NOMO-1 treated with DMSO at 0.1 percent for 48 hours (cell line): Measurements from ENCODE around the gene ANO3.

ENCODE experiments used
- DNase-seq: peaks from one replicate; lab custom pipeline; 2025; ENCODE audit not compliant: unreplicated experiment; lab: John Stamatoyannopoulos, UW

ANO3 gene

DNA sequence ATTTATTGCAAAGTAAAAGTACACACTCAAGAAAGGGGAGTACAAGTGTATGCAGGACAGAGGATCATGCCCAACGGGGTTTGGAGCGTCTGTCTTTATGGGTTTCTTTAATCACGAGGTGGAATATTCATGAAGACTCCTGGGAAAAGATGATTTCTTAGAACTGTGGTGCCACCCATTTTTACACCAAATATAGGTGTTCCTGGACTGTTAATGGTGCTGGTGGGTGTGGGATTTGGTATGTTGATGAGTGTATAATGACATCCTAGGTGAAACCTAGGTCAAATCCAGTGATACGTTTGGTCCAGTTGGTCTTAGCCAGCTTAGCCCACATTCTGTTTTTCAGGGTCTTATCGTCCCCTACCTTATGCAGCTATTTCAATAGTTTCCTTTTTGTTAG lies 21.1 kb downstream of the ANO3 start:
- no peak for DNase-seq

- DNase-seq, result no peak
These were observed 27.1 kb downstream of the ANO3 start for GRCh38 chr11:26359055-26359454.

GRCh38 chr11:26365284-26365683 lies 33.4 kb downstream of the ANO3 start:
- no peak for DNase-seq

DNA sequence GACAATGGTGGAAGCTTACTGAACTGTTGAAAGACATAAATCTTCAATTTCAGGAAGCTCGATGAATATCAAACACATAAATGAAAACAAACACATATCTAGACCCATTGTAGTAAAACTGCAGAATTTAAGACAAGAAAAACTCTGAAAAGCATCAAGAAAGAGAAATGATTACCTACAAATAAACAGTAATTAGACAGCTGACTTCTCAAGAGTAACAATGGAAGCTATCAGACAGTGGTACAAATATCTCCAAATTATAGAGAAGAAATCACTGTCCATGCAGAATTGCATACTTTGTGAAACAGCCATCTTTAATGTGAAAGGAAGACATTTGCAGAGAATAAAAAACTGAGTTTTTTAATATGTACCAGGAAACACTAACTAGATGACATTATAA lies 45.7 kb downstream of the ANO3 start:
- DNase-seq, result no peak

DNA sequence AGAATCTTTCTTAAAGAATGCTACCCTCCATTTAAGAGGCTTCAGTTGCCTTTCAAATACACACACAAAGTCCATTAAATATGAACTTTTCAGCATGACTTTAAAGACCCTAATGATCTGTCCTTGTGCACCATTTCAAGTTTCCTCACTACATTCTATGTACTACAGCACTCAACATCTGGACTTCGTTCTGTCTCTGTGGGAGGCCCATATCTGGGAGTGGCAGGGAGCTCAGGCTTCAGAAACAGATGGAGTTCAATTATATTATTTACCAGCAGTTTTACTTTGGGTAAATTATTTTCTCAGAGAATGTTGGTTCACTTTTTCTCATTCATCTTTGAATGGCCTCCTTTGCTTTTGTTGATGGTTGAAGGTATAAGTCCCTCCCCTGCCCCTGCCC lies 67.4 kb downstream of the ANO3 start:
- no peak for DNase-seq

DNA sequence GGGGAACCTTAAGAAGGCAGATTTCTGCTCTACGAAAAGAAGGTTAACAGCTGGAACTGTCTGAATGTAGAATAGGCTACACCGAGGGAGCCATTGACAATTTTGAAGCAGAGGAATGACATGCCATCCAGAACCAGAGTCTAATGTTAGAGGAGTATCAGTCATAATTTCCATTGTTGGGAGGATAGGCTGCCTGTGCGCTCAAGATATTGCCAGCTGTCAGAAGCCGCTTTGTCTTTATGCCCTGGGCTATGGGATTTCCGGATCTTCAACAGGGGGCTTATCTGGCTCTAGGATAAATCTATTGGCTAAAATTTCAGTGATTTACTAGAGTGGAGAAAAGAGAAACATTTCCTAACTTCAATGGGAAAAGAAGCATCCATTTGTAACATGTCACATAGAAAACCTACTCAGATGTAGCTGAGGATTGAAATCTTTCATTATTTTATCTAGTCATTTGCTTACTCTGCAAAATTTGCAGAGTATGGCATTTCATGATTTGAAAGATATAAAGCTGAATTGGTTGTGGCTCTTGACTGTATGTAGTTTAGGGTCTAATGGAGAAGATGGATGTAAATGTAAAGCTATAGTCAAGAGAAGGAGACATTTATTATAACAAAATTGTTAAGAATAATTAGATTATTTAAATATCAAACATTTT lies 78.9 kb downstream of the ANO3 start:
- DNase-seq, result no peak

- no peak for DNase-seq
These were observed 81.0 kb downstream of the ANO3 start for GRCh38 chr11:26412955-26413354.

DNA sequence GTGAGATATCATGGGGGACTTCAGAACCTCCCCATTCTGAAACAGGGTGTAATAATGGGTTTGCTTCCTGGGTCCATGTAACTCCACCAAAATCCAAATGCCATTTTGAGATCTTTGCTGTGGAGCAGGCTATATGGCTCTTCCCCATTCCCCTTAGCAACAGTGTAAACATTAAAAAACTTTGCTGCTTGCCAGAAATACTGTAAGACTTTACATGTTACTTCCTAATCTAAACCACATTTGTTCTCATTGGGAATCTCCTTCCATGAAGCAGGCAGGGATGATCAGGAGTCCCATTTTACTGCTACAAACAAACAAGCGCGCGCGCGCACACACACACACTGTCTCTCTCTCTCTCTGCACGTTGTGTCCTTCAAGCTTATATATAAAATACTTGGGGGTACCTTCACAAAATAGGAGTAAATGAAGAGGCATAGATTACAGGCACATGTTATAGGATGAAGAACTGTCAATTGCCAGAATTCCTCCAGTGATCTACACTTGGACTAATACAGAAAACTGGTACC lies 86.5 kb downstream of the ANO3 start:
- DNase-seq, result no peak

DNA sequence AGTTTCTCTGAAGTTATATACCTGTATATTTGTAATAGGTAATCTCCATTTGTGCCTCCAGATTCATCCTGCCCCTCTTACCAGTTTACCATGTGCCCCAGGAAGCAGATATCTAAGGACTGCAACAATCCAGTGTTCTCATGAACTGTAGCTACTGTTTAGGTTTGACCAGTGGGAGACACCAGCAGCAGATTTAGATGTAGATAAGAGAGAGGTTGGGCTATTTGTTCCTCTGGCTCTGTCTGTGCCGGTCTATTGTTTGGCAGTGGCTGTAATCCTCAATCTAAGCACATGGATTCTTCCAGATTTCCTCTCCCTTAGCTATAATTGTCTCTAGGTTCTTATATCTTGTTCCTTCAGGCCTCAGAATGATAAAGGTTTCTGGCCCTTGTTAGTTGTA lies 88.4 kb downstream of the ANO3 start:
- no peak for DNase-seq

DNA sequence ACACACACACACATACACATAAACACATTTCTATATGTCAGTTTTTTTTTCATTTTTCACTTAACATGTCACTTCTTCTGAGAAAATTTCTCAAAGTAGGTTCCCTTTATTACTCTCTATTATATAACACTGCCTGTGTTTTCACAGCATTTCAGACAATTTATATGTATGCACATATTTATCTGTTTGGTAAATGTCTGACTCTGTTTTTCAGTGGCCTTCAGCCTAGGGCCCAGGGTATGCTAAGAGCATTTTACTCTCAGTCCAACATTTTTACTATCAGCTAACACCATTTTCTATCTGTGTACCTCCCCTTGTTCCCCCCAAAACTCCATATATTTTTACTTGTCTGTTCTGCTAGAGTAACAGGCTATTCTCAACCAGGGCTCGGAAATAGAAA lies 92.3 kb downstream of the ANO3 start:
- peak; percentile 48 for DNase-seq

DNA sequence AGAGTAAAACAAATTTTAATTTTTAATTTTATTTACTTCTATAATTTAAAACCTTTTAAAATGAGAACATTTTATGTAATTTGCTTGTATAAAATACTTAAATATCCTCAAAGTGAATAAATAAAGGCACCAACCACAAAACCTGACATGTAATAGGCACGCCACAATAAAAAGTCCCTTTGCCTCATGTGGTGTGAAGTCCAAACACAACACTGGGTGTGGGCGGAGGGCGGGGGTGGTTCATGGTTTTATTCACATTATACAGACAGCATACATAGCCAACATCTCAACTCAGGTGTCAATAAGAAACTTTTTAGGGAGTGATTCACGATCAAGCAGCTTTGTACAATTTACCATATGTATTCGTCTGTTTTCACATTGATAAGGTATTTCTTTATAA lies 107.9 kb downstream of the ANO3 start:
- DNase-seq, result no peak

DNA sequence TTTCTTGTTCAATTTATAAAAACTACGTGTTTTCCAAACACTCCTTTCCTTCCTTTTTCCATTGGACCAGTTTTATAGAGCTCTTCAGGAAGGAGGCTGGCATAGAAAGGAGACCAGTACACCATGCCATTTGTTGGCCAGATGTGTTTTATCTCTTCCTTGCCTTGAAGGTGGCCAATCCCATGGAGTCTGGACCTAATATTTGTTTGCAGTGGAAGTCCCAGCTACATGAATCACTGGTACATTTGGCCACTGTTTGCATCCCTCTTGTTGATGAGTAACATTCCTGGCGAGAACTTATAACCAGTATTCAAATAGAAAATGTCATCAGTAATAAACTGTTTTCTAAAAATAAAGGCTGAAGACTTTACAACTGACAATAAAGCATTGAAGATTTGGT lies 110.2 kb downstream of the ANO3 start:
- DNase-seq, result no peak

- no peak for DNase-seq
These were observed 111.7 kb downstream of the ANO3 start for GRCh38 chr11:26443617-26444016.

DNA sequence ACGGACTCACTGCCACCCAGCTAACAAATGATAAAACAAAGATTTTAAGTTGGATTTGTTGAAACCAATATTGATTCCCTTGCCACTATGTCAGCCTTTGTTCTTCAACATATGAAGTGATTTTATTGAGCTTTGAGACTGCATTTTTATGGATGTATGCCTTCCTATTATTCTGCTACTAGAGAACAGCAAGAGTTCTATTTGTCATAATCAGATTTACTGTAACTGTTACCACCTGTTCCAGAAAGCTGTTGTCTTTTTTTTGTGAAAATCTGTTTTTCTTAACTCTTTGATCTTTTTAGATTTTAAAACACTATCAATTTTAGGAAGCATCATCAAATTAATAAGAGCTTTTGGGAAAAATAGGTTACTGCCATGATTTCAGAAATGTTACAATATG lies 125.7 kb downstream of the ANO3 start:
- no peak for DNase-seq

- no peak for DNase-seq
These were observed 133.3 kb downstream of the ANO3 start for GRCh38 chr11:26465274-26465673.

- no peak for DNase-seq
These were observed 135.6 kb downstream of the ANO3 start for GRCh38 chr11:26467506-26467905.

DNA sequence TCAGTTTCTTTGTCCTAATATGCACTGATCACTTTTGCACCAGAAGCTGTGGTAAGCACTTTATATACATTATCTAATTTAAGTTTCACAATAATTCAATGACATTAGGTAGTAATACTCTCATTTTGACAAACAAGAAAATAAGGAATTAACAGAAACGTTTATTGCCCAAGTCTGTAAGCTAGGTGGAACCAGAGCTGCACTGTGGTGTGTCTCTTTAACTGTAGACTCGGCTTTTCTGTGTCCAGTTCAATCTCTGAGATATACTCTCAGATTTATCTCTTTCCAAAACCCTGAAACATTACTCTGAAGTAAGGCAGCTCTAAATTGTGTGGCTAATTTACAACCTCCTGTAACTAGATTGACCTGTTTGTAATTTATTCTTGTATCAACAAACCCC lies 139.1 kb downstream of the ANO3 start:
- peak; percentile 8 for DNase-seq

DNA sequence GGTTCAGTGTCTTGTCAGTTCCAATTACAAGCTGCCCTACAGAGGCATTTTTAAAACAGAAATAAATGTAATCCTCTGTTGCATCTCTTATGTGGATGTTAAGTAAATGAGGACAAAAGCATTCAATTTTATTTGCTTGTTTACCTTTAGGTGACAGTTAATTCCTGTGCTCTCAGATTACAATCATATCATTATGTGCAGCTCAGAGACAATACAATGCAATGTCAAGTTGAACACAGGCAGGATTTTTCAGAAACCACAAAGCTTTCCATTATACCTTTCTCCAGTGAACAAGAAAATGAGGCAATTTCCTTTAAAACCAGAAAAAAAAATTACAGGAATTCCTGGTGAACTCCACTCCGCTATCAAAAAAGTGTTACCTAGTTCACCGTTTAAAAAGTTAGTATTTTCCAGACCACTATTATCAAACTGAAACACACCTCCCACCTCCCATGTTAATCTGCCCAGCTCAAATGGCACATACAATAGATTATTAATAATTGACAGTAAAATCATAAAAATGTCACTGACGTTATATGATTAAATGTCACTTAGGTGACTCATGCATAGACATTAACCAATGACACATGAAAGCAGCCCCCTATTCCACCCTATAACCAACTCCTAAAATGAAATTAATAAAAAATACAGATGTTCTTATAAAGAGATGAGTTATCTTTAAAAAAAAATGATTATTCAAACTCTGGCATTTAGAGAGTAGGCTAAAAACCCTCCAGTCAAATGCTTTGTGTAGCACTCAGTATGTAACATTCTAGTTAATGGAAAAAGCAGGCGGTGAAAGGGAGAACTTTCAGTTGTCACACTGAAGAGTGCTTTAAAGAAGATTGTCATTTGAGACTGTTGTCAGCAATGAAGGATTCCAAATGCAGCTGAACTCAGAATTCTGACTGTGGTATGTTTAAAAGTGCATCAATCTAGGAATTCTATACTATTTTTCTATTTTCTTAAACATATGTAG lies 141.6 kb downstream of the ANO3 start:
- no peak for DNase-seq

DNA sequence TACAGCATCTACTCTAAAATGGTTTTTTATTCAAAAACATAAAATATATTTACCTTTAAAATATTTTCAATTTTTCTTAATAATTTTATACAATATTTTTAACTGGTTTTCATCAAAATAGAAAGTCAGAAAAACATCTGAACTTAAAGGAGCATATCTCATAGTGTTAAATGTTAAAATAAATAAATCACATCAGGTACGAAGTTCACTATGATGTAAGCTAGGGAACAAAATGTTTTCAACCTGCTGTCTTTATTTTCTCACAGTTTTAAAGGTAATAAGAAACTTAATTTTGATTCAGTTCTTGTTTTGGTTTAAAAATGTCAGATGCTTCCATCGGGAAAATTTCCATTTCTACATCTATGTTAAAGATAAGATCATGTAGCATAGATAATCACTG lies 142.5 kb downstream of the ANO3 start:
- no peak for DNase-seq

- DNase-seq, result no peak
These were observed 145.5 kb downstream of the ANO3 start for GRCh38 chr11:26477396-26477795.

GRCh38 chr11:26478710-26479109 lies 146.8 kb downstream of the ANO3 start:
- no peak for DNase-seq

DNA sequence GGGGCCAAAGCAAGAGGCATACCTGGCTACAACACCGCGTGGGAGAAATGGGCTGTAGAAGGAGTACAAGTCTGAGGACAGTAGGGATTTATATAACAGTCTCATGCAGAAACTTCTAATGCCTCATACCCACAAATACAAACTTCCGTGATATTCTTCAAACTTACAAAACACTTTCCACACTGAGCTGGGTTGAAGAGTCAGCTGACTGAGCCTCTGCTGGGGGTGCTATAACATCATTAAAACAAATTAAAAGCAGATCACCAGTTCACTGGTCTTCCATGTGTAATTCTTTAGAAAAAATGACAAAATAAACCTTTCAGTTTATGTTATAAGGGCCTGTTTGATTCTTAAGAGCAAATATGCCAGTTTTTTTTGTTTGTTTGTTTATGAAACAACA lies 148.1 kb downstream of the ANO3 start:
- no peak for DNase-seq
